KOPT-K1 (cell line): ENCODE results near the gene P2RY12.

Experiments used
- H3K27ac ChIP-seq: fragments of 200-600 bp; sonication (generic); 2 replicates; pipeline ENCODE4 v1.5.1; 2016; ENCODE audit warnings: antibody characterized with exemption, mild to moderate bottlenecking, low read depth, low read length; ENCODE audit not compliant: poor library complexity, severe bottlenecking
- H3K36me3 ChIP-seq: fragments of 200-600 bp; sonication (generic); 2 replicates; pipeline ENCODE4 v1.5.1; 2017; ENCODE audit warnings: antibody characterized with exemption, mild to moderate bottlenecking, low read length, moderate library complexity; ENCODE audit not compliant: insufficient read depth
- H3K9me3 ChIP-seq: fragments of 200-600 bp; sonication (generic); 2 replicates; pipeline ENCODE4 v1.5.1; 2017; ENCODE audit warnings: antibody characterized with exemption, low read length, mild to moderate bottlenecking; ENCODE audit not compliant: insufficient read depth, poor library complexity, severe bottlenecking

Gene P2RY12

DNA sequence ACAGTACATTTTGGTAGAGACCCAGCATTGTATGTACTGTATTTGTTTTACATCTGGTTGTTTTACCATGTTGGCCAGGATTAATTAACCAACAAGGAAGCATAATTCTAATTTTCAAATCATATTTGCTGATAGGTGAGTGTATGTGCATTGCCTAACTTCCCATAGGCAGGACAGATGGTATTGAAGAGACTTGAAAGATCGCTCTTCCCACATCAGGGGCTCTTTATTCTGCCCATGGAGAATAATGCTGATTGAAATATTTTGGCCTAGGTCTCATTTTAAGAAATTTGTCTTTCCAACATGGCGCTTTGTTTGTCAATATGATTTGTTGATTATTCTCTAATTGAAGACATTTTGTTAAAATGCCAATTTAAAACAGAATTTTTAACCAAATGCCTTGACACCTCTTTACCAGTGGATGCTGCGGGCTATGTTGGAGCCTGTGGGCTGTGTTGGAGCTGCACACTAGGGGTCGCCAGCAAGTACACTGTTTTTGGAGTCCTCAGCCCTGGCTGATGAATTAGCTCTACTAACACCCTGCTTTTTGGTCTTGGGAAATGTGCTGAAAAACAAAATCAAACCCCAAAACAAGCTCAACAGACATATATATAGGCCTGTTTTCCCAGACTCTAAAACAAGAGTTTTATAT is 5.3 kb downstream of the P2RY12 start:
- H3K36me3 ChIP-seq = peaks cover 43% of the 10 kb centered on the region
- H3K9me3 ChIP-seq = no peaks in the 10 kb centered on the region
- H3K27ac ChIP-seq = no peak overlapping the region

DNA sequence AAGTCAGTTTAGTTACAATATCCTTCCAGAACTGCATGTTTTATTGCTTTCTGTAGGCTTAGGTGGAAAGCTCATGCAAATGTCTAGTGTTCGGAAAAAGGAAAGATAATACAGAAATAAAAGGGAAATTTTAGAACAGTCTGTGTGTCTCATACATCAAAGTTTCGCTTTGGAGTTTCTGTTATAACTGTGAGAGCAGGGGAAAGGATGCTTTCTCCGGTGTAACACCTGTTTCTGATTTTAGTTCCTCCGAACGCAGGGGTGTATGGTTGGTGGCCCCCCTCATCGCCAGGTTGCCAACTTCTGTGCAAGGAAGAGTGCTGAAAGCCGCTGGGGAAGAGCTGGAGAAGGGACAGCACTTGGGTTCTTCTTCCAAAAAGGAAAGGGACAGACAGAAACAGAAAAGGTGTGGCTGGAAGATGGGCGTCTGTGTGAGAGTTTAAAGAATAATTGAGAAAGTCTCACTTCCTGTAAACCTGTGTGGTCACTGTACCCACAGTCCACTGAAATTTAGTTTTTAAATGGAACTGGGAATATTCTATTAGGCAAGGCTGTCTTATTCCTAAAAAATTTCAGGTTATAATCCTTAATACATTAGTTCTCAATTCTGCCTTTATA is 6.7 kb downstream of the P2RY12 start:
- Histone ChIP-seq H3K9me3 (no peaks in the 10 kb centered on the region), H3K36me3 (peaks cover 37% of the 10 kb centered on the region), H3K27ac (no peak overlapping the region)

DNA sequence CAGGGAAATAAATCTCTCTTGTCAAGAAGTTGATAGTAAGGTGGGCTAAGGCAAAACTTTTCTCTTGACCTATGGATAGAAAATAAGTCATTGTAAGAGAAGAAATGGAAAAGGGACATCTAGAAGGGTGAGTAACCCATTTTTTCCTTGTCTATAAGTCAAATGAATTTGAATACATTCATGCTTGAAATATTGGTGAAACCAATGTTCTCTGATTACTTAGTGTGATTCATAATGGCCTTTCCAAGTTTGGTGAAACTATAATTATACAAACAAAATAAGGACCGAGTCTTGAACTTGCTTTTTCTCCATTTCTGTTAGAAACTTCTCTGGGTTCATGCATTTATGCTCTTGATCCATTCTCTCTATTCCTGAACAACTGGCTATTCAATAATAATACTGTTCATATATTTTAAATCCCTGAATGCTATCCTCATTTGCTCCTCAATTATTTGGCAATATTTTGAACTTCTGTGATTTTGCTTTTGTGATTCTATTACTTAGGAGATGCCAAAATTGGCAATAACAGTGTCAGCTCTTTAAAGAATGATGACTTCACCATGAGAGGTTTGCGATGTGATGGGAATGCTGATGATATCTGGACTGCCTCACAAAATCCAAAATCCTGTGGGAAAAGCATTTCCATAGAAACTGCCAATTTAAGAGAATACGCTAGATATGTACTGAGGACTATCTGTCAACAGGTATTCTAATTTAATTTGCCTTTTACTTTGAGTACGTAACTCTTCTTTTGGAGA is 12.3 kb downstream of the P2RY12 start:
- Histone ChIP-seq H3K9me3 (no peaks in the 10 kb centered on the region), H3K27ac (no peak overlapping the region), H3K36me3 (peaks cover 31% of the 10 kb centered on the region)

DNA sequence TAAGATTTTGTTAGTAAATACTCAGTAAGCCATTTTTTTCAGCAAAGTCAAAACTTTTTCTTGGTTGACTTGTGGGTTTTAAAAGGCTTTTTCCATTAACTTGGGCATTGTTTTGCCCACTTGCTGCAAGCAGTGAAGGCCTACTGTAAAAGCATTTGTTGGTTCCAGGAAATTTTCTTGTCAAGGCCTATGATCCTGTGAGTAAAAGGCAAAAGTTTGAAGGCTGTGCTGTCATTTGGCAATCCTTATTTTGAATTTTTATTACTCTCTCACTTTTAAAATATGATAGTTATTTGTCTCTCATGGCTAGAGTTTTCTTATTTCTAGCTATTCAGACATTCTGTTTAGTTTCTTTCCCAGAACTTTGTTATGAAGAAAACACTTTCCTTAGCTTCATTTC is 13.0 kb downstream of the P2RY12 start:
- H3K27ac ChIP-seq = no peak overlapping the region
- no peaks in the 10 kb centered on the region for H3K9me3 ChIP-seq
- peaks cover 24% of the 10 kb centered on the region for H3K36me3 ChIP-seq

DNA sequence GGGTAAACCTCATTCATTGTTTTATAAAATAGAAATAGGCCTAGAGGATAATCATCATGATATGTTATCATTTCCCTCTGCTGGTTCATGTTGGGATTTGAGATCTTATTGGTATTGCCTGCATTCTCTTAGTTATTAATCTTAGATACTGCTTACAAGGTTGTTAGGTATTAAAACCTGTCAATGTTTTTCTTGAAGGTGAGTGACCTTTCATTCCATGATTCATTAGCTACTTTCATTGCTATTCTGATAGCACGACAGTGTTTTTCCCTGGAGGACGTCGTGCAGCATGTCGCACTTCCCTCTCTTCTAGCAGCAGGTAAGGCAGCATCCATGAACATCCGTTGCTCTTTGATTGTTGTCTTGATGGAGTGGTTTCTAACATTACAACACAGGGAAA is 17.1 kb downstream of the P2RY12 start:
- Histone ChIP-seq H3K27ac (no peak overlapping the region), H3K9me3 (no peaks in the 10 kb centered on the region), H3K36me3 (peaks cover 43% of the 10 kb centered on the region)

DNA sequence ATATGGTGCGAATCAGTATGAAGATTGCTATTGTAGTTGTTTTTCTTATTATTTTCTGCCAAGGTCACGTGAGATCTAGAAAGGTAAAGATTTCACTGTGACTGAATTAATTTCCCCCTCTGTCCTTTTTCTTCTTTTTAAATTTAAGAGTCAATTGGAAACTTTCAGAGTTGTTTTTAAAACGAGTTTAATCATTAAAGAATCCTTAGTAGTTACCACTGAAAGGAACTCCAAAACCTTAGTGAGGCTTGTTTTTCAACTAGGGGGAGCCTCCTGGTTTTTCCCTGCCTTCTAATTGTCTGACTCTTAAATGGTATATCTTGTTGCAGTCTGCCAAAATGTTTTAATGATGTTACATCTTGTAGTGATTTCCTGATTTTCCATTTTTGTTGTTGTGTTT is 17.6 kb downstream of the P2RY12 start:
- peaks cover 43% of the 10 kb centered on the region for H3K36me3 ChIP-seq
- H3K27ac ChIP-seq = no peak overlapping the region
- H3K9me3 ChIP-seq = no peaks in the 10 kb centered on the region

DNA sequence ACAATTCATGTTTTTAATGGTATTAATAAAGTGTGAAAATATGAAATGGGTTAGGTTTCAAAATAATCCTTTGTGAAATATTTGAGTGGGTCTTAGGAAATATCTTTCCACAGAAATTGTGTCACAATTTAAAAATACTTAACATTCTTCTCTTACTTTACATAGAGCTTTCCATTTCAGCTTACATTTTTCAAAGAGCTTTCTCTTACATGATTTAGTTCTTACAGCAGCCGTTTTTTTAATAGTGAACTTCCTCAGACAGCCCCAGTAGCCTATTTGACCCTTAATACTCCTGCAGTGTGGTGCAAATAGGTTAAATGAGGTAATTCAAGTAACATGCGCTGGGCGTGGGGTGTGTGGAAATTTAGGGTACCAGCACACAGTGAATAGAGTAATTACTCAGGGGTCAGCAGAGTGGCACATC is 21.8 kb downstream of the P2RY12 start:
- Histone ChIP-seq H3K36me3 (peaks cover 35% of the 10 kb centered on the region; the same call in 1 of the 2 replicates), H3K9me3 (no peaks in the 10 kb centered on the region), H3K27ac (no peak overlapping the region)

DNA sequence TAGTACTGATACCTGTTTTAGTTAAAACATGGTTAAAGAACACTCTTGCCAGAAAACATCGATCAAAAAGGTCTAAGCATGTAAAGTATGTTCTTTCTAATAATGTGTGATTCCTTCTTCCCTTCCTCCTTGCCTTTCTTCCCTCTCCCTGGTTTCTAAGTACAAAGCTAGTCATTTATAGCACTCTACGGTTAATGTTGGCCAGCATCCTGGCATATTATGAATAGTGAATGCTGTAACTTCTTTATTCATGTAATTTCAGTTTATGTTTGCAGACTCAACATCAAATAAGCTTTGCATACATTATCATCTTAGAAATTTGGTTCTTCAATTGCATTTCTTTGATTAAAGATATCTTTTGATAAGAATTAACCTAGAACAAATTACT is 27.1 kb downstream of the P2RY12 start:
- Histone ChIP-seq H3K36me3 (peaks cover 33% of the 10 kb centered on the region), H3K9me3 (no peaks in the 10 kb centered on the region), H3K27ac (no peak overlapping the region)

DNA sequence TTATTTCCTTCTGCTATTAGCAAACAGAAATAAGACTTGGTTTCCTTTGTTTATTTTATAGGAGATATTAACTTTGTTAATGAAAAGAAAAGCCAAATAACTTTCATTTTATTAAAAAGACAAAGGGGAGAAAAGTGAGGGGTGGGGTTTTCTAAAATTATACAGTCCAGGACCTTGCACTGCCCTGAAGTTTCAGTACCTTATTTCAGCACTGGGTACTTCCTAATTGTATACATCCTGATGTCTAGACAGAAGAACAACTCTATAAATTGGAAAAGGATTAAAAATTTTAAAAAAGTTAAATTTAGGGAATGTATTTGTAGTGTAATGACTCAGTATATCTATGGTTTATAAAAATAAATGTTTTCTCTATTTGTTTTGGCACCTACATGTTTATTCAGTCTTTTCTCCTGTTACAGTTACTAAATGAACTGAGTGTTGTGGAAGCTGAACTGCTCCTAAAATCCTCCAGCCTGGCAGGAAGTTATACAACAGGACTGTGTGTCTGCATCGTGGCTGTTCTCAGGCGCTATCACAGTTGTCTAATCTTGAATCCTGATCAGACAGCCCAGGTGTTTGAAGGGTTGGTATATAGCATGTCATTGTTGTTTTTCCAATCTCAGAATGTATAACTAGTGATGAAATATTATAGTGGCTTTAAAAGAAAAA is 27.6 kb downstream of the P2RY12 start:
- Histone ChIP-seq H3K9me3 (no peaks in the 10 kb centered on the region), H3K36me3 (peaks cover 28% of the 10 kb centered on the region), H3K27ac (no peak overlapping the region)

DNA sequence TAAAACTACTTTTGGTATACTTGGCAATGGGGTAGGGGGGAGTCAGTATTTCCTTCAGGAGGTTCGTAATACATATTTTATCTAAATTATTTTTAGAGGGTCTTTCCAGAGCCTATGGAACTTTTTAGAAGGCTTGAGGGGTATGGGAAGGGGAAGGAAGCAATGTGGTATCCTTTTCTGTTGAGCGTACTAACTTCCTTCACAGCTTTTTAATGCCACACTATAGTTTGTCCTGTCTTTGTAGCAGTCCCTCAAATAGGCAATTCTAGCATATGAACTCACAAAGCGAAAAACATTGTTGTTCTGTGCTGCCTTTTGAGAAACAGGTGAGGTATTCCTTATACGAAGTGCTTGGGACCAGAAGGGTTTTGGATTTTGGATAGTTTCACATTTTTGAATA is 32.9 kb downstream of the P2RY12 start:
- H3K27ac ChIP-seq = no peak overlapping the region
- H3K9me3 ChIP-seq = no peaks in the 10 kb centered on the region
- peaks cover 18% of the 10 kb centered on the region; the same call in 1 of the 2 replicates for H3K36me3 ChIP-seq

DNA sequence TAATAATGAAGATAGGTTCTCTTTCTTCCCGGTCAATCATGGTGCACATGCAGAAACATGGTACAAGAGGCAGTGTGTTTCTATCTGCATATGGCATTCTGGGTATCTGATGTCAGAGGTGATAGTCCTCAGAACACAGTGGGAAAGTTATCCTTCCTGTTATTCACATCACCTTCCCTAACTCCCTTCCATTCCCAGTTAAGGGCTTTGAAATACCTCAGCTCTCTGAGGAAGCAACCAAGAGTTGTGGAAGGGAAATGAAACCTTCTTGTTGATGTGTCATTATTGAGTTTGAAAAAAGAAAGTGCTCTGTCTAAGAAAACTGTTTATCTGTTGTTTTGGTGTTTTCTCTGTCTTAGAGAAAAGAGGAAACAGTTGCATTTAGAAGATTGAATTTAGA is 33.3 kb downstream of the P2RY12 start:
- H3K27ac ChIP-seq = no peak overlapping the region
- peaks cover 14% of the 10 kb centered on the region; the same call in 1 of the 2 replicates for H3K36me3 ChIP-seq
- no peaks in the 10 kb centered on the region for H3K9me3 ChIP-seq

DNA sequence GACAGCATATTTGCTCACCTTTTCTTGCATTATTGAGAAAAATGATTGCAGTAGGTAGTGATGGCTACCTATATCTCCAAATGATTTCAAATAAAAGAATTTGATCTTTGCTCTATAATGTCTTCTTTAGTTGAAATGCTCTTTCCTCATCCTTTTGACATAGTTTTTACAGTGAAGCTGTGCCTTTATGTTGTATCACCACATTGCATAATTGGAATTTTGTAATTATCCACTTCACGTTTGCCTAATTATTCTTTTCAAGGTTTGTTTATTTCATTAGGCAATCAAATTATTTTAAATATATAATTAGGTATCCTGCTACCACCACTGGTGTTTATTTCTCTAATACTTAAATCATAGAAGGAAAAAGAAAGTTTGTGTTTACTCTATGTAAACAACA is 33.9 kb downstream of the P2RY12 start:
- Histone ChIP-seq H3K36me3 (peaks cover 10% of the 10 kb centered on the region; the same call in 1 of the 2 replicates), H3K9me3 (no peaks in the 10 kb centered on the region), H3K27ac (no peak overlapping the region)

DNA sequence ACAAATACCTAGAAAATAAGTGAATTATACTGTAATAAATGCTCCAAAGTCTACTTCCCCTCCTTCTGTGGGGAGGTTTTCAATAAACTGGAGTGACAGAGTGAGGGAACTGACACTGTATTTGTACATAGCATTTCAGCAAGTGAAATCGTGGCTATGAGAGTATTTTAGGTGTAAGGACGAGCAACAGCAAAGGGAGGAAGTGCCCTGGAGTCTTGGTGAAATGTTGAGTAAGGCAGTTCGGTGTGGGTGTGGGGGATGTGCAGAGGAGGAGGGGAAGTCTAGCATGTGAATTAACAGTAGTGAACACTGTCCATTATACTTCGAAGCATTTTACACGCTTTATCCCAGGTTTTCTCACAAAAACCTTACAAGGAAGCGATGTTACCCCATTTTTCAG is 37.1 kb downstream of the P2RY12 start:
- Histone ChIP-seq H3K27ac (no peak overlapping the region), H3K9me3 (no peaks in the 10 kb centered on the region), H3K36me3 (peaks cover 10% of the 10 kb centered on the region; the same call in 1 of the 2 replicates)

DNA sequence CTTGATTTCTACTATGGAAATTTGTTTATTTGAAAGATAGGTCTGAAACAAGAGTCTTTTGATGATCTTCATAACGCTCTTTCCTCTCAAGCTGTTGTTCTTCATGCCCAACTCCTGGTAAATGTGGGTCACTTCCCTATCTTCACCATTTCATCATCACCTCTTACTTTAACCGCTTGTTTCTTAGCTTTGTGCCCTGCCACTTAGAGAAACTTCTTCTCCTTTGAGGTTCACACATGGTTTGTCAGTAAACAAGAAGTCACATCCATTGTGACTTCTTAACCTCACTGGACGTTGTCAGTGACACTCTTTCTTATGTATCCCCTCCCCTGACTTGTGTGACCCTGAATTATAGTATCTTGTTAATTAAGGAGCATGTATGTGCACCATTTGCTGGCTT is 38.3 kb downstream of the P2RY12 start:
- Histone ChIP-seq H3K36me3 (0 out of 2 replicates have a peak, but pooled peaks cover 4% of the 10 kb centered on the region), H3K27ac (no peak overlapping the region), H3K9me3 (no peaks in the 10 kb centered on the region)

DNA sequence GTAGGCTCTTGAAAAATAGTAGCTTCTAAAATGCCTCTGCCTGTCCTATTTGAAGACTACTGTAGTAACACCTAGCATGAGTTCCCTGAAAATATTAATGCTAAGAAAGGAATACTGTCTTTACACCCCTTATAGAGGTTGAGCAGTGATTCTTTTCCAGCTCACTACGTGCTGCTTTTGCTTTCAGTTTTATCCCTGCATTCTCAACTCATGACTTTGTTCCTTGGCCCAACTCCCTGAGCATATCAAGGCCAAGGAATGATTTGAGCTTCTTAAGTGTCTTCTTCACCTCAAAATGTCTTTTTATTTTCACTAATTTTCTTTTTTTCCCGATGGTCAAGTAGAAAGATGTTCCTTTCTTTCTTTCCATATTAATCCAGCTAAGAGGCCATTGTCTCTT is 38.7 kb downstream of the P2RY12 start:
- H3K9me3 ChIP-seq = no peaks in the 10 kb centered on the region
- H3K27ac ChIP-seq = no peak overlapping the region
- no peaks in the 10 kb centered on the region for H3K36me3 ChIP-seq
